Measurements from ENCODE around the gene UTP4.

DNA sequence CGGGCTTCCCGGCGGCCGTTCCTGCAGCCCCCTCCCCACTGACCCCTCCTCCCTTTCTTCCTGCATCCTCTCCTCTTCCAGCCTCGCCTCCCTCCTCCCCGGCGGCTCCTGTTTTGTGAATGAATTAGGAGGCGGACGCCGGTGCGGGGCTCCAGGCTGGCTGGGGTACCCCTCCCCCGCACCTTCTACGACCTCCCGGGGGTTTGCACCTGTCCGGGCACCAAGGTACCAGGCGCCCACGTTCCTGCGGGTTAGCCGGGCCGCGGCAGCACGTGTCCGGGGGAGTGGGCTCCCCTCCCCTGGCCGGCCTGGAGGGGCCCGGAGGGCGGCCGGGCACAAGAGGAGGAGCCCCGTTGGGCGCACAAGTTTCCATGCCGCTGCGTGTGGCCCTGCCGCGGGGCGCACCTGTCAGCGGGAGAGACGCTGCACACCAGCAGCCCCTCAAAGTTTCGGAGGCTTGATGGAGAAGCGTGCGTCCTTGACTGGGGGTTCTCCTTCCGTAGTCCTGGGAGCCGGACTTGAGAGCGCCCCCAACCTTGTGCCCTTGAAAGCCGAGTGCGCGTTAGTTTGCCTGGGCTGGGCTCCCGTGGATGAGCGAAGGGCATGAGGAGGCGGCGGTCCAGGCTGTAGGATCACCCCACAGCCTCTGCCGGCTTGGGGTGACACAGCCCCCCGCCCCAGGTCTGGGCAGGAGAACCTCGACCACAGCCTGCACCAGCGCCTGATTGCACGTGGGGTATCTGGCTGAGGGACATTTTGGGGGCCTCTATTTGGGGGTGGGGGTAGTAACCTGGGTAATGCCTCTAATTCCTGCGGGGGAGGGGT is 25.7 kb upstream of the UTP4 start:
- no peak for TF ChIP-seq CTCF (IDR thresholded peaks at IDR 0.05)
- TF ChIP-seq POLR2A (IDR thresholded peaks at IDR 0.05), result no peak

Measured in heart left ventricle (tissue), 13 donors.